Measurements from ENCODE around the gene DVL2.
A peak's percentile ranks its signal among the peaks of the same experiment; 100 is the strongest.

Gene DVL2

DNA sequence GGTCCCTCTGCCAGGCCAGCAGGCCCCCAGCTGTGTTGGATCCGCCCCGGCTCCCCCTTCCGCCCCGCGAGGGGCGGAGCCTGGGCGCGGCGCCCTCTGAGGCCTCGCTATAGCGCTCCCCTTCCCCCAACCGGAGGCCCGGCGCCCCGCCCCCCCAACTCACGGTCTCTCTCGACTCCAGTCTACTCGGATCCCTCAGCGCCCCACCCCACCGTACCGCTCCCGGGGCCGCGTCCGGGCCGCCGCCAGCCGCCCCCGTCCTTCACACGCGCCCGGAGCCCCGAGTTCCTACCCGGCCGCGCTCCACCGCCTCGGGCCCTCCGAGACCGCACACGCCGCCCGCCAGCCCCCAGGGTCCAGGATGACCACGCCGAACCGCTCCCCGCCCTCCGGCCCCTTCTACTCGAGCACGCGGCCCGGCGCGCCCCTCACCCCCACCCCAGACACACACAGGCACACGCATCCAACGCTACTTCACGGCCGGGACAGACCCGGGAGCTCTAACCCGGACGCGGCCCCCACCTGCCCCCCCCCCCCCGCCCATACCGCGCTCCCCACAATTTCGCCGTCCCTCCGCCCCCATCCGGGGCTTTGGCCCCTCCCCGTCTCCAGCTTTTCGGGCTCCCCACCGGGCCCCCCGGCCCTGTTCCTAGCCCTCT lies 3.6 kb upstream of the DVL2 start:
- DNase-seq (ENCODE audit: low spot score): peak; percentile 82

DNA sequence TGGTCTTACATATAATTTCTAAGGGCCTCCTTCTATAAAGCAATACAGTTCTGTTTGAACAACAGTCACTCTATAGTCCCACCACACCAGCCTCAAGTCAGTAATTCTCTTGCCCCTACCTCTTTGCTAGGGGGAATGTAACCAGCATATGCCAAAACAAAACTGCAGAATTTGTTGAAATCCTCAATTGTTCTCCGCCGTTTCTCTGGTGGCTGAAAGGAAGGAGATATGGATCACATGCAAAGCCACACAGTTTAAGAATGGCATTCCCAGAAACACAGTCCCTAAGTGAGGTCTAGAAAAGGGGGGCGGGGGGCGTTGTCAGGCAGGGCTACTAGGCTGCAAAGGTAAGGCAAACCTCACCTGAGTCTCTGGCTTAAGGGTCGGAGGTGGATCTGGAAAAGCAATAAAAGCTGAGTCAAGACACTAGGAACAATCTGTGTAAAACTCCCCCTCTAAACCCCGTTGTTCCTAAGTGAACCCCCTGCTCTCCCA lies 3.0 kb upstream of the DVL2 start:
- DNase-seq (ENCODE audit: low spot score): no peak

DNA sequence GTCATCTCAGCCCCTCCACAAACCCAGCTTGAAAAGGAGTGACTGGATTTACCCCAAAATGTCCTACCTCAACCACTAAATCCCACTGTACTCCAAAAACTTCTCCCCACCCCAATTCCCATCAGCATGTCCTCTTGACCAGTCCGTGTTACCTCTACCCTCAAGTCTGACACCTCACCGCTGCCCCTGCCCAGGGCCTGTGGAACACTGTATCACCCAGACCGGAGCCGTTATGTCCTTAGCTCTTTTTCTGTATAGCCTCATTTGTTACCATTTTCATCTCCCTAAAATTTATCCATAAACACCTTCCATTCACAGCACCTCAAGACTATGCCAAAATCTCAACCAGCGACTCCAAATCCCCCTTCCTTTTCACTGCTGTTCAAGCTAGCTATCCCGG lies 2.5 kb upstream of the DVL2 start:
- no peak for DNase-seq (ENCODE audit: low spot score)

DNA sequence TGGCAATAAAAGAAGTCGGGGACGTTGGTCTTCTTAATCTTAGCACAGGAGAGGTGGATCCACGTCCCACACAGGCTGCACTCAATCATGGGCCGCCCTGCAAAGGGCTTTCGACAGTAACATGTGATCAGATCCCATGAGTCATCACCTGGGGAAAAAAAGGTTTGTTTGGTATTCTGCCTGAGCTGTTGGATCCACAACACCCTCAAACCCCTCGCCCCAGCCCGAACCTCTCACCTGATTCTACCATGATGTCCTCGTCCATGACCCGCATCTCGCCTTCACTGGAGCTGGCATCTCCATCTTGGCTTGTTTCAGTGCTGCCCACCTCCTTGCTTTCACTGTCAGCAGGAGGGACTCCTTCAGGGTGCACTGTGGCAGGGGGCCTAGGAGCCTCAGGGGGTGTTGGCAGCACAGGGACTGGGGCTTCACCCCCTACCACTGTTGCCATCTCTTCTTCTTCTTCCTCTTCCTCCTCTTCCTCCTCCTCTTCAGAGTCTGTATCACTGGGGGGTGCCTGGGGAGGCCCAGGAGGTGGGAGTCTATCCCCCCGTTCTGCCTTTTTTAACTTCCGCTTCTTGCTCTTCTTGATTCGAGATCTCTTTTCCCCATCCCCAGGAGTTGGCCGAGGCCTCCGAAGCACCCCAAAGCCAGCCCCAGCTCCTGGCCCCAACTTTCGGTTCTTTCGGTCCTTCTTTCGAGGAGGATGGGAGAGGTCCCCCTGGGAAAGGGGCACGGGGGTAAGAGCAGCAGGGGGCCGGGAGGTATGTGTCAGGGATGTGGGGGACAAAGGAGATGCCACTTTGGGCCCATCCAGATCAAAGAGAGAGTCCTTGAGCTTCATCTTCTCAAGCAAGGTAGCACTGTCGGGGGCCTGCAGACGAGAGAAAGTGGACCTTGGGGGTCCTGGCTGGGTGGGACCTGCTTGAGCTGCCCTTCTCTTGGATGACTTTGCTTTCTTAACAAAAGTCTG lies 1.7 kb upstream of the DVL2 start:
- no peak for DNase-seq (ENCODE audit: low spot score)

DNA sequence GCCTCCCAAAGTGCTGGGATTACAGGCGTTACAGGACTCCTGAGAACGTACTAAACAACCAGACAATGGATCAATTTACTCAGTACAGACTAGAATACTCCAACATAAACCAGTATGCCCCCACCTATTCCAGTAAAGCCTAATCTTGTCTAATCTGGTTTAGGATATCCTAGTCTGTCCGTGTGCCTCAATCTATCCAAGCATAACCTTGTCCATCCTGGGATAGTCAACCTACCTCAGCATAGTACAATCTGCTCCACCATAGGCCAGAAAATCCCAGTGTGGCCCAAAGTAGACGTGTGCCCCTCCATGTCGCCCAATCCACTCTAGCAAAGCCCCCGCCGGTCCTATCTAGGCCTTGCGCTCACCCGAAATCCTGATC lies 625 bp downstream of the DVL2 start:
- no peak for DNase-seq (ENCODE audit: low spot score)

DNA sequence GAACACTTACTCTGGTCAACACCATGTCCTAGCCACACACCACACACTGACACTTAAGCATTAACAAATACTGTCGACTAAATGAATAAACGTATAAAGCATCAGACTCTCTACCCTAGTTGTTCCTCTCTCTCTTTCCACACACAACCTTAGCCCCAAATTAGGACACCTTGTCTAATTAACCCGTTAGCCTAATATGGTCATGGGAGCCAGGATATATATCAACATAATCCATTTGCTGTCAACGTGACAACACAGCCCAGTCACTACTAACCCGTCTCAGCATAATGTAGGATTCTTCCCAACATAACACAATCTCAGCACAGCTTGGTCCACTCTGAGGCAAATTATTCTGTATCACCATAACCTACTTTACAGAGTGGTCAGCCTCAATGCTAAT lies 2.2 kb downstream of the DVL2 start:
- DNase-seq (ENCODE audit: low spot score): no peak

DNA sequence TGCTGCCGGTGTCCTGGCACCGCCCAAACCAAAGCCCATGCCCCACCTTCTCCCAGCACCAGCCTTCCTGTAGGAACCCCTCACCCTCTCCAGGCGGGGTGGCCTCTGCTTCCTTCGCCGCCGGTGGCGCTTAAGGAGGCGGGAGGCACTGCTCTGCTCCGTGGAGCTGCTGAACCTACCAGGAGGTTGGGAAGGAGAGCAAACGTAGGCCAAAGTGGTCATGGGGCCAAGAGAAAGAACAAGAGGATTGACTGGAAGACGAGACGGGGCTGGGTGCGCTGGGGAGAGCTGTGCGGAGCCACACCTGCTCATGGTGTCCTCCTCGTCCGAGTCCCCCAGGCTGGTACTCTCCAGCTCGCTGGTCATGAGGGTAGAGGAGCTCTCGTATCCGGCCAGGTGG lies 4.8 kb downstream of the DVL2 start:
- DNase-seq (ENCODE audit: low spot score): no peak

DNA sequence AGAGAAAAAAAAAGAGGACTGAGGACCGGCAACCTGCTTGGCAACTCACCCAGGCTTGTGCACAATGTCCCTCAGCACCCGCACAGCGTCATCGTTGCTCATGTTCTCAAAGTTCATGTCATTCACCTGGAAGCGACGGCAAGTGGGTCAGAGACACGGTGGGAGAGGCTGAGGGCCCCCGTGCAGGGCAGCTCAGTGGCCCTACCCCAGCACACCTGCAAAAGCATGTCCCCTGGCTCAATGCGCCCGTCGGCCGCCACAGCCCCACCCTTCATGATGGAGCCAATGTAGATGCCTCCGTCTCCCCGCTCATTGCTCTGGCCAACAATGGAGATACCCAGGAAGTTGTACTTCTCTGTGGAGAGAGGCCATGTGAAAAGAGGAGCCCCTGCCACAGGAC lies 5.4 kb downstream of the DVL2 start:
- DNase-seq (ENCODE audit: low spot score): no peak

DNA sequence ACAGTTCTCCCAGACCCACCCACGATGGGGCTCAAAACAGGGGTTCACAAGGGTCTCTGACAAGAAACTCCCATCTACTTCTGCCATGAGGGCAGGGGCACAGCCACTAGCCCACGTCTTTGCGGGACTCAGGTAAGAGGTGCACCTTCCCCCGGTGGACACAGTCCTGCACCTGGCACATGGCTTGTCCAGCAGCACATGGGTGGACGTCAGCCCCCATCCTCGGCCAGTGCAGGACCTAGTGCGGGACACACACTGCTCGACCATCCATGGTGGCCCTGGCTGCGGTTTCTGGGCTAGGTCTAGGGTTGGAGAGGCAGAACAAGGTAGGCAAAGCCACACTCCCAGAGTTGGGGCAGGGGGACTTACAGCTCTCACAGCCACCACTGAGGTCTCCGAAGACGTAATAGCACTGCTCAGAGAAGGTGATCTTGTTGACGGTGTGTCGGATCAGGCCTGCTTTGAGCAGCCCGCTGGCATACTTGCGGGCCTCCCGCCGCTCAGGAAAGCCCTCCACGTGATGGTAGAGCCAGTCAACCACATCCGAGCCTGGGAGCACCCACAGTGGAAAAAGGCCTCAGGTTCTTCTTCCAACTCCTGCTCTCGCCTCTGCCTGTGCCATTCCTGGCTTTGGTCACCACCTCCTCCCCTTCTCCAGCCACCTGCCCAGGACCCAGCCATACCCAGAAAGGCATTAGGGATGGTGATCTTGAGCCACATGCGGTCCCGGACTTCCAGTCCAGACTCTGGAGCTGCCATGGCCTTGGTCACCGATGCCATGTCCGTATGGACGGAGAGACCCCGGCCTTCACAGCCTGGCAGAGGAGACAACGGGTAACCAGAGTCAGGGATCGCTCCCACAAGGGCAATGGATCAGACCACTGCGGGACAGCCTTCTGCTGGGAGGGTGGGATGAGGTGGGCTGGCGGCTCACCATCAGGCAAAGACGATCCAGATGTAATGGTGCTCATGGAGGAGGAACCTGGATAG lies 7.3 kb downstream of the DVL2 start:
- DNase-seq (ENCODE audit: low spot score): no peak

DNA sequence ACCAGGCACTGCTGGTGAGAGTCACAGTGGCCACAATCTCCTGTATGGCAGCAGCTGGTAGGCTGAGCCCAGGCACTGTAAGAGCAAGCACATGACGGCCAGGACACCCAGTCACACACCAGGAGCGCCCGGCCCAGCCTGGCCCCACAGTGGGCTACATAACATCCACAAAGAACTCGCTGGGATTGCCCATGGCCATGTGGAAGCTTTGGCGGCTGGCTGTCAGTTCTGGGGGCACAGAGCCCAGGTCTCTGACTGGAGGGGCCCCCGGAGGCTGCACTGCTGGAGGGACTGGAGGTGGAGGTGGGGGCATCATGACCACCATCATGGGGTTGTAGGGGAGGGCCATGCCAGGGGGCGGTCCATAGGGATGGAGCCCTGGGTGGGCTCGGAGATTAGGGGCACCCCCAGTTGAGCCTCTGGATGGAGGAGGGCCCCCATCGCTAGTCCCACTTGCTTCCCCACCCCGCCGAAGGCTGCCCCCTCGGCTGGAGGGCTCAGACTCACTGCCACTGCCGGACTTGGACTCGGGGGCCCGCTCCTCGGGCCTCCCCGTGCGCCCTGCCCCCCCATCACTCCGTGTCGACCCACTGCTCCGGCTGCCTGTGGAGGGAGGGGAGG lies 8.5 kb downstream of the DVL2 start:
- DNase-seq (ENCODE audit: low spot score): no peak

DNA sequence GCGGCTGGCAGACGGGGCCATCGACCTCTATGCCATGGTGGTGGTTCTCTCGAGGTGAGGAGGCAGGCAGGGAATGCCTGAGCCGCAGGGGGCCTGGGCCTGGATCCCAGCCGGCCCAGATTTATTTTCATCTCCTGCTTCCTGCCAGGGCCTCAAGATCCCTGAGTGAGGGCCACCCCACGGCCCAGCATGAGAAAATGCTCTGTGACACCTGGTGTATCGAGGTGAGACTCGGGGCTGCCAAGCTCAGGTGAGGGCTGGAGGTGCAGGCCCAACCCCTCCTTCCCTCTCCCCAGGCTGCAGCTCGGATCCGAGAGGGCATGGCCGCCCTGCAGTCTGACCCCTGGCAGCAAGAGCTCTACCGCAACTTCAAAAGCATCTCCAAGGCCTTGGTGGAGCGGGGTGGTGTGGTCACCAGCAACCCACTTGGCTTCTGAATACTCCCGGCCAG lies 9.6 kb downstream of the DVL2 start:
- no peak for DNase-seq (ENCODE audit: low spot score)

DNA sequence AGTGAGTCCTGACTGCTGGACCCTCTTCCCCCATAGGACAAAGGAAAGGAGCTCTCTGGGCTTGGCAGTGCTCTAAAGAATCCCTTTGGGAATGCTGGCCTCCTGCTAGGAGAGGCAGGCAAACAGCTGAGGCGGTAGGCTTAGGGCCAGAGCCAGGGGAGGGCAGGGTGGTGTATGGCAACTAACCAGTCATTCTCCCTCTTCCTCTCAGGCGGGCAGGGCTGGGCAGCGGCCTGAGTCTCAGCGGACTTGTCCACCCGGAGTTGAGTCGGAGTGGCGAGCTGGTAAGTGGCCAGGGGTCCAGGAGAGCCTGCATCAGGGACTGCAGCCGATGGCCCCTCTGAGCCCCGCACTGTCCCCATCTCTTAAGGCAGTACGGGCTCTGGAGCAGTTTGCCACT lies 10.2 kb downstream of the DVL2 start:
- no peak for DNase-seq (ENCODE audit: low spot score)

DNA sequence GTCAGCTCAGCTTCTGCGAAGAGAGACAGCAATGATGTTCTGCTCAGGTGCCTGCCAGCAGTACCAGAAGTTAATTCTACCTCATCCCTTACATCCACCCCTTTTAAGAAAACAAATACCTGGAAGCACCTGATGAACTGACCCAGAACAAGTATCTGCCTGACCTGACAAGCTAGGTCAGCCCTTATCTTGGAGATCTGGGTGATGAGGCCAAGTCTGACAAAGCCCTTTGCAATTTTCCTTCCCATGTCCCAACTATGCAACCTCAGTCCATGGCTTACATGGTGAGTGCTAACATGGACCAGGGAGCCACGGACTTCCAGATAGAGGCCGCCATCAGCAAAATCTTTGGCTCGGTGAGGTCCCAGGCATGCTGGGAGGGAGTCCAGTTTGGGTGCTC lies 10.9 kb downstream of the DVL2 start:
- DNase-seq (ENCODE audit: low spot score): no peak

DNA sequence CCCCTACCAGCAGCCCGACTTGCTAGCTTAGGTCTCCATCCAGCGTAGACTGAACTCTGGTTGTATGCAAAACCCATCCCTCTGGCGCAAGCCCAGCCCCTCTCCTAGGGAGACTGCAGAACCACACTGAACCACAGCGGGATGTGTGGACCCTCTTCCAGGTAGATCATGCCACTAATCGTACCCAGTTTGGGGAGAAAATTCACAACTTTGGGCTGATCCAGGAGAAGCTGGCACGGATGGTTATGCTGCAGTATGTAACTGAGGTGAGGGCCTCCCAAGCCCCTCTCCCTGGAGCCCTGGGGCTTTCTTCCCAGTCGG lies 11.4 kb downstream of the DVL2 start:
- DNase-seq (ENCODE audit: low spot score): no peak

DNA sequence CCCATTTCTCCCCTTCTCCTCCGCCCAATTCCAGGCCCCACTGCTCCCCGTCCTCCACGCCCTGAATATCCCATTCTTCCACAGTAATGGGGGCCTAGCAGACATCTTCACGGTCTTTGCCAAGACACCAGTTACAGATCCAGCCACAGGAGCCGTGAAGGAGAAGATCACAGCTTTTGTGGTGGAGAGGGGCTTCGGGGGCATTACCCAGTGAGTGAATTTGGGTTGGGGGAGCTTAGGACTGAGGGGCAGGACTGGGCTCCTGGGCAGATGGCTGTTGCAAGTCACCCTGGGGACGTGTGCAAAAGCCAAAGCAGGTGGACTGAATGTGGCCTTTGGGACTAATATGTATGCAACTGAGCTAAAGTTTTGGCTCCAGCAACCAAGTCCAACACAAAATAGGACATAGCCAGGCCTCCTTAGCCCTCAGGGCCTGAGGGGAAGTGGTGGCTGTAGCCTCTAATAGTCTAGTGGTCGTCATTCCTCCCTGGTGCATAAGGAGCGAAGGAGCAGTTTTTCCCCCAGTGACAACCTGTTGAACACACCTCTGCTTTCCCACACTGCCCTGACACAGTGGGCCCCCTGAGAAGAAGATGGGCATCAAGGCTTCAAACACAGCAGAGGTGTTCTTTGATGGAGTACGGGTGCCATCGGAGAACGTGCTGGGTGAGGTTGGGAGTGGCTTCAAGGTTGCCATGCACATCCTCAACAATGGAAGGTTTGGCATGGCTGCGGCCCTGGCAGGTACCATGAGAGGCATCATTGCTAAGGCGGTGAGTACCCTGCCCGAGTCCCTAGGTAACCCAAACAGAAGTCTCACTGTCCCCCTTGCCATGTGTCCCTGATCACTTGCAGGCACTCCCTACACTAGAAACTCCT lies 12.0 kb downstream of the DVL2 start:
- DNase-seq (ENCODE audit: low spot score): no peak

DNA sequence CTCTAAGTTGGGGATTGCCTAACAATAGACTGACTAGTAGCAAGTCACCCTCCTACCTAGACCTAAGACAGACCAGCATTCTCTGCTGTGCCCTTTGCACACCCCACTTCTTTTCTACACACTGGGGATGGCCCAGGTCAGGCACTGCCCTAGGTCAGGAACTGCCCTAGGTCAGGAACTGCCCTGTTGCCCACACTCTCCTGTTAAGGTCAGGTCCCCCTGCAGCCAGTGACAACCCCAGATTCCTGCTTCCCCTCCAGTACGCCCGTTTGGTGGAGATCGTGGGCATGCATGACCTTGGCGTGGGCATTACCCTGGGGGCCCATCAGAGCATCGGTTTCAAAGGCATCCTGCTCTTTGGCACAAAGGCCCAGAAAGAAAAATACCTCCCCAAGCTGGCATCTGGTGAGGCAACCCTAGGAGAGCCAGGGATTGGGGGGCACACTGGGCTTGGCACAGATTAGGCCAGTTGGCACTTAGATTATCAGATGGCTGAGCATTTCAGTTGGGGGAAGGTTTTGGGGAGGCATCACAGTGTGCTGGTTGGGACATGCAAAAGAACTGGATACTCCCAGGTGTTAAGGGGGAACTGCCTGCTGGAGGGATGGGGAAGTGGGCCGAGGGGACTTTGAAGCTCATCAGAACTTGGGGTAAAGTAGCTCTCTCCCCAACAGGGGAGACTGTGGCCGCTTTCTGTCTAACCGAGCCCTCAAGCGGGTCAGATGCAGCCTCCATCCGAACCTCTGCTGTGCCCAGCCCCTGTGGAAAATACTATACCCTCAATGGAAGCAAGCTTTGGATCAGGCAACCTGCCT lies 12.8 kb downstream of the DVL2 start:
- DNase-seq (ENCODE audit: low spot score): no peak

DNA sequence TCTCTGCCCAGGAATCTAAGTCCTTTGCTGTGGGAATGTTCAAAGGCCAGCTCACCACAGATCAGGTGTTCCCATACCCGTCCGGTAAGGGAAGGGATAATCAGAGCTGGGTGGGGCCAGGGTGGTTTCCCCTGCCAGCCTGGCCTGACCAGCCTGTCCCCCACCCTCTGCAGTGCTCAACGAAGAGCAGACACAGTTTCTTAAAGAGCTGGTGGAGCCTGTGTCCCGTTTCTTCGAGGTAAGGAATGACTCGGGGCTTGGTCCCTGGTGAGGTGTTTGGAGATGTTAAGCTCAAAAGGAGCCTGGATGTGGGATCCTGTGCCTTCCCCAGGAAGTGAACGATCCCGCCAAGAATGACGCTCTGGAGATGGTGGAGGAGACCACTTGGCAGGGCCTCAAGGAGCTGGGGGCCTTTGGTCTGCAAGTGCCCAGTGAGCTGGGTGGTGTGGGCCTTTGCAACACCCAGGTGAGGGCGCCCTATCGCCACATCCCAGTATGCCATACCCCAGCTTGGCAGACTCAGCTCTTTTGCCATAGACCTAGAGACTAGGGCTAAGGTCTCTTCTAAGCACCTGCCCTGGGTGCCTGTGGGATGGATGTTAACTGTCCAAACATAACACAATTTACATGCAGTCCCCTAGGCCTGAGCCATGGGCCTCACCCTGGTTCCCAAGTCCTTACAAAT lies 13.6 kb downstream of the DVL2 start:
- peak; percentile 69 for DNase-seq (ENCODE audit: low spot score)

DNA sequence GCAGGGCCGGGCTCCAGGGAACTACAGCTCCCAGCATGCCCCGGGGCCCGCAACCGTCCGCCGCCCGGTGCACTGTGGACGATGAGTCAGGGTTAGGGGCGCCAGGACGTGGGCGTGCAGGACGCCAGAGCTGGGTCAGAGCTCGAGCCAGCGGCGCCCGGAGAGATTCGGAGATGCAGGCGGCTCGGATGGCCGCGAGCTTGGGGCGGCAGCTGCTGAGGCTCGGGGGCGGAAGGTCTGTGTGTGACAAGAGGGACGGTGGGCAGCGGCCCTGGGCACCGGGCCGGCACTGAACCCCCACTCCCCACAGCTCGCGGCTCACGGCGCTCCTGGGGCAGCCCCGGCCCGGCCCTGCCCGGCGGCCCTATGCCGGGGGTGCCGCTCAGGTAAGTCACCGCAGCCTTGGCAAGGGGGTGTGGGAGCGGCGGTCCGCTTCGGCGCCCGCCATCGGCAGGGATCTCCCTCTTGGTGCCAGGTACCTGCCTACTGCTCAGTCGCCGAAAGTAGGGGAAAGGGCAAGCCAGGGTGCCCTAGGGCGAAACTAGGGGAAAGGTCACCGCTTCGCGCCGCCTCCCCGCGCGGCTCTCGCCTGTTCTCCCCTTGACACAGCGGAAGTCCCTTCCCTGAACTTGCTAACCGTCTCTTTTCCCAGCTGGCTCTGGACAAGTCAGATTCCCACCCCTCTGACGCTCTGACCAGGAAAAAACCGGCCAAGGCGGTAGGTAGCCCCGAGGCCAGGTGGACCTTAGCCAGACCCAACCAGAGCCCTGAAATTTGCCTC lies 14.3 kb downstream of the DVL2 start, which contains the start of the genes ACADVL and DLG4:
Gene ACADVL (plus strand): TSS at position 127 of the 781 bp plus-strand sequence. CDS start 47 bp downstream, at position 174.
Gene DLG4 (minus strand): TSS at position 25 of the 781 bp plus-strand sequence.
- peak; percentile 73 for DNase-seq (ENCODE audit: low spot score)

Measured in CD4-positive, alpha-beta T cell treated with Interleukin-6 at 100 ng/mL for 8 hours (primary cell).